ENCODE results near the gene KATNAL2. TPM values are rescaled to one million over a fixed set of nuclear protein-coding genes. Genes with fewer than 3 reads are reported as not detected.

The KATNAL2 gene
- total RNA-seq, 2 donors from 2014 or later = 5.6 to 5.7 TPM

DNA sequence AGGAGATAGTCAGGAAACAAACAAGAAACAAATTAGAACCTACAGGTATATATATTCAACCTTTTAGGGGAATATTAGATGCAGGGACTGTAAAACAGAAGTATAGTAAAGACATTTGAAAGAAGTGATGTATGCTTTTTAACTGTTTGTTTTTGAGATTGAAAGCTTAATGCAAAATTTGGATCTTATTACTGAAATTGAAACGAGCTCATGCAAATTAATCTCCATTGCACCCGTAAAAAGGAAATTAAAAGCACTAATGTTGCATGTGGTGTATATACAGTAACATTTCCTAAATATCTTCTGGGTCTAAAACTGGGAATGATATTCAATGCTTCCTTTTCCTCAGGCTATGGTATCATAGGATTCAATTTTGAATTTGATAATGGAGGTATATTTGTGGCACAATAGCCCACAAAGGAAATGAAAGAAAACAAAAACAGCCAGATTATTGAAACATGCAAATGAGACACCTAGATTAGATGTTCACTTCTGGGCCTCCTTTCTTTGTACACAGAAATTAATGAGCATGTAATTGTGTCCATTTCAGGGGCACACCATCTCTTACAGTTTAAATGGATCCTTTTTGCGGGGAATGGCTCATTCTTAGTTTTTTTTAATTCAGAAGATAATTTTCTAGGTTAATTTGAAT lies 119.7 kb downstream of the KATNAL2 start:
- TF ChIP-seq, protein P1, sequence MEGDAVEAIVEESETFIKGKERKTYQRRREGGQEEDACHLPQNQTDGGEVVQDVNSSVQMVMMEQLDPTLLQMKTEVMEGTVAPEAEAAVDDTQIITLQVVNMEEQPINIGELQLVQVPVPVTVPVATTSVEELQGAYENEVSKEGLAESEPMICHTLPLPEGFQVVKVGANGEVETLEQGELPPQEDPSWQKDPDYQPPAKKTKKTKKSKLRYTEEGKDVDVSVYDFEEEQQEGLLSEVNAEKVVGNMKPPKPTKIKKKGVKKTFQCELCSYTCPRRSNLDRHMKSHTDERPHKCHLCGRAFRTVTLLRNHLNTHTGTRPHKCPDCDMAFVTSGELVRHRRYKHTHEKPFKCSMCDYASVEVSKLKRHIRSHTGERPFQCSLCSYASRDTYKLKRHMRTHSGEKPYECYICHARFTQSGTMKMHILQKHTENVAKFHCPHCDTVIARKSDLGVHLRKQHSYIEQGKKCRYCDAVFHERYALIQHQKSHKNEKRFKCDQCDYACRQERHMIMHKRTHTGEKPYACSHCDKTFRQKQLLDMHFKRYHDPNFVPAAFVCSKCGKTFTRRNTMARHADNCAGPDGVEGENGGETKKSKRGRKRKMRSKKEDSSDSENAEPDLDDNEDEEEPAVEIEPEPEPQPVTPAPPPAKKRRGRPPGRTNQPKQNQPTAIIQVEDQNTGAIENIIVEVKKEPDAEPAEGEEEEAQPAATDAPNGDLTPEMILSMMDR (IDR thresholded peaks at IDR 0.05) = no peak
- no peak for DNase-seq (ENCODE audit: low spot score)
- H3K4me3 ChIP-seq = no peak overlapping the region

DNA sequence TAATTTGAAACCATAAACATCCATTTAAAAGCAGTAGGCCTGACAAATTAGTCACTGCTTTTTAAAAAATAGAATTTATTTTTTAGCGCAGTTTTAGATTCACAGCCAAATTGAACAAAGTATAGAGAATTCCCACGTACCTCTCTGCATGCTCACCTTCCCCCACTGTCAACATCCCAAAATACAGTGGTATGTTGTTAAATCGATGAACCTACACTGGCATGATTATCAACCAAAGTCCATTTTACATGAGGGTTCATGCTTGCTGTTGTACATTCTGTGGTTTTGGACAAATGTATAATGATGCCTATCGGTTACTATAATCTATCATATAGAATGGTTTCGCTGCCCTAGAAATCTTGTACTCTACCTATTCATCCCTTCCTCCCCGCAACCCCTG lies 123.6 kb downstream of the KATNAL2 start:
- no peak for DNase-seq (ENCODE audit: low spot score)
- Histone ChIP-seq H3K27me3 (replicated peaks; ENCODE audit: insufficient read depth) (no peaks in the 10 kb centered on the region), H3K36me3 (no peaks in the 10 kb centered on the region), H3K4me1 (ENCODE audit: control insufficient read depth in 1 of 2, low read depth in 2 of 2) (no peaks in the 10 kb centered on the region), H3K4me3 (no peak overlapping the region), H3K27ac (no peak overlapping the region), H3K9me3 (no peaks in the 10 kb centered on the region)
- no peak for ATAC-seq (ENCODE audit: insufficient number of reproducible peaks, low FRiP score, low read depth)
- TF ChIP-seq, protein P1 (IDR thresholded peaks at IDR 0.05) = no peak

More for the DNA sequence above, 119.7 kb downstream of the KATNAL2 start:
- H3K4me1 ChIP-seq (ENCODE audit: control insufficient read depth in 1 of 2, low read depth in 2 of 2) = no peaks in the 10 kb centered on the region
- no peak for ATAC-seq (ENCODE audit: insufficient number of reproducible peaks, low FRiP score, low read depth)
- H3K9me3 ChIP-seq = no peaks in the 10 kb centered on the region
- no peaks in the 10 kb centered on the region for H3K27me3 ChIP-seq (replicated peaks; ENCODE audit: insufficient read depth)
- H3K36me3 ChIP-seq = no peaks in the 10 kb centered on the region
- H3K27ac ChIP-seq = no peak overlapping the region

DNA sequence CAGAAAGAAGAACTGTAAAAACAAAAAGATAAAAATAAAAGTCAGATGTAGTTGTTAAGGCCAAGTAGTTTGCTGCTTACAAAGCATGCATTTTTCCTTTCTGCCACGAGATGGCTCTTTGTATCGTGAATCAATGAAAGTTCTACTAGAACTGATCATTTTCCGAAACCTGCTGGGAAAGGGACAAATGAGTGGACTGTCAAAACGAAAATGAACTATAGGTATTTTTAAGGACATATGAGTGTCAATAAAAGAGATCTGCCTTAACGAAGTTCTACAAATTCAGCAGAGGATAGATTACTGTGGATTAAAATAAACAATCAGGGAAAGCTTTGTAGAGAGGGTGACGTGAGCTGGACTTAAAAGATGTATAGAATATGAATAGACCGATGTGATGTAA lies 133.1 kb downstream of the KATNAL2 start:
- TF ChIP-seq, protein P1 (IDR thresholded peaks at IDR 0.05) = peak; percentile 44
- no peaks in the 10 kb centered on the region for H3K4me1 ChIP-seq (ENCODE audit: control insufficient read depth in 1 of 2, low read depth in 2 of 2)
- H3K27ac ChIP-seq = no peak overlapping the region
- H3K36me3 ChIP-seq = no peaks in the 10 kb centered on the region
- H3K27me3 ChIP-seq (replicated peaks; ENCODE audit: insufficient read depth) = no peaks in the 10 kb centered on the region
- no peak for ATAC-seq (ENCODE audit: insufficient number of reproducible peaks, low FRiP score, low read depth)
- H3K9me3 ChIP-seq = no peaks in the 10 kb centered on the region
- DNase-seq (ENCODE audit: low spot score) = no peak
- H3K4me3 ChIP-seq = no peak overlapping the region

DNA sequence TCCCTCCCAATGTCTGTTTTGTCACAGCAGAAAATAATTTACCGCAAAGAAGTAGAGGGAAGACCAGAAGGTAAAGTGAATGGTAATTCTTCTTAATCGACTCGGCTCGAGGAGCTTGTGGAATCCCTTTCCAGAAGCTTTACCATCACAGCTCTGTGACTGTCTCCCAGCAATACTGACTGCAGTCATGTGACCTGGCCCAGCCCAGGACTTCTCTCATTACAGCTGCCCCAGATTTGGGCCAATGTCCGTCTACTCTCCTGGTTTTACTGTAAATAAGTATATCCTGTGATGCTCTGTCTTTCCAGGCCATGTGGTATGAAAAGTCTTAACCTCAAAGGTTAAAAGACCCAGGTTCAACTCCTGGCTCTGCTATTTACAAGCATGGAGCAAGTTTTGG lies 137.0 kb downstream of the KATNAL2 start:
- no peak overlapping the region for H3K4me3 ChIP-seq
- H3K9me3 ChIP-seq = no peaks in the 10 kb centered on the region
- H3K36me3 ChIP-seq = no peaks in the 10 kb centered on the region
- no peaks in the 10 kb centered on the region for H3K27me3 ChIP-seq (replicated peaks; ENCODE audit: insufficient read depth)
- ATAC-seq (ENCODE audit: insufficient number of reproducible peaks, low FRiP score, low read depth) (no peak), DNase-seq (ENCODE audit: low spot score) (no peak)
- no peak overlapping the region for H3K27ac ChIP-seq
- TF ChIP-seq, protein P1 (IDR thresholded peaks at IDR 0.05) = no peak
- no peaks in the 10 kb centered on the region for H3K4me1 ChIP-seq (ENCODE audit: control insufficient read depth in 1 of 2, low read depth in 2 of 2)

DNA sequence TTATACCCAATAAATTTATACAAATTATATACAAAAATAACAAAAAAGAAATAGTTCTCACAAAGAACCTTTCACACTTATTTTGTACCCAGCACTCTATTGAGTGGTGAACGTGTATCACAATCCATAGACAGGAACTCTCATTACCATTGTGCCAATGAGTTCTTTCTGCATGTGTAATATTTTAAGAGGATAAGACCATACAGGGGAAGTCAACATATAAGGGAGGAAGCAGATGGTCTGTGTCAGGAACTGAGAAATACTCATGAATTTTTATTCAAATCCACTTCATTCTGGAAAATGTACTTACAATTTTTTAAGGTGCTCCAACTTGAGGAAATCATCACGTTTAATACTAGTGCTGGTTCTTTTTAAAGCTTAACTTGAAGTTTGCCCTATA lies 145.1 kb downstream of the KATNAL2 start:
- DNase-seq (ENCODE audit: low spot score) (no peak), ATAC-seq (ENCODE audit: insufficient number of reproducible peaks, low FRiP score, low read depth) (no peak)
- no peaks in the 10 kb centered on the region for H3K9me3 ChIP-seq
- H3K27ac ChIP-seq = no peak overlapping the region
- no peak overlapping the region for H3K4me3 ChIP-seq
- no peaks in the 10 kb centered on the region for H3K27me3 ChIP-seq (replicated peaks; ENCODE audit: insufficient read depth)
- H3K36me3 ChIP-seq = no peaks in the 10 kb centered on the region
- TF ChIP-seq, protein P1 (IDR thresholded peaks at IDR 0.05) = no peak
- H3K4me1 ChIP-seq (ENCODE audit: control insufficient read depth in 1 of 2, low read depth in 2 of 2) = no peaks in the 10 kb centered on the region

Data from thoracic aorta (tissue), 2 donors.